Measurements from ENCODE around the gene ACTR10.

DNA sequence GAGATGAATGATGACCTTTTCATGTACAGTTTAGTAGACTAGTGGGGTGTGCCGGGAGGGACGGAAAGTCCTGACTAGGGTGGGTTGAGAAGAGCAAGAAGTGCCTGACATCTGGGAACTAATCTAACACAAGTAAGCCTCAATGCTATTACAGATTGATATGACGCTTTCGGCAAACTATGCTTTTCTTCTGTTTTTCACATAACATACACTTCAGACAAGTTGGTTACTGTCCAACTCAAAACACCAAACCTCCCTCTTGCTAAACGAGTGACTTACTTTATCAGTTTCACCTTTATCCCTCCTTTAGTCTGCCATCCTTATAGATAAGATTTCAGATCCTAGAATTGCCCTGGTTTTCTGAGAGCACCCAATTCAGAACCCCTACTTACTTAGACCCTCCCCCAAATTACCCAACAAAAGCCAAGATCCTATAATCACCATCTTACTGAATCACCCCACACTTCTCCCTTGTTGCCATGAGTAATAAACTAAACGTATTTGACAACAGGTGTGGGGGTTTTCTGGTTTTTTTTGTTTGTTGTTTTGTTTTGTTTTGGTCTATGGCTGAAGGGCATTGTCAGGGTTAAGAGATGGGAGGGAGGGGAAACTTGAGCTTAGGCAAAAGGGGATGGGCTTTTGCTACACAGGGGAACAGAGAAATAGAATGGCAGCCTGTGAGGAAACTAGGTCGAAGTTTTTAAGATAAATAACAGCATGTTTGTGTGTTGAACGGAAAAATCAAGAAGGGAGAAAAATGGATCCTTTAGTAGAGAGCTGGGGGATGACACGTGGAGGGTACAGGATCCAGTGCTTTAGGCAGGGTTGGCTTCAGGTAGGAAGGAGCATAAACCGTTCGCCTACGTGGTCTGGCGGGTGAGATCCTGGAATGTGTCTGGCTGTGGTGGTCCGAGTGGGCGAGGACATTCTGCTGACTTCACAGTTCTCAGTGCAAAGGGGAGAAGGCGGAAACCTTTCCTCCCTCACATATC lies 38.6 kb downstream of the ACTR10 start:
- TF ChIP-seq, protein P1, sequence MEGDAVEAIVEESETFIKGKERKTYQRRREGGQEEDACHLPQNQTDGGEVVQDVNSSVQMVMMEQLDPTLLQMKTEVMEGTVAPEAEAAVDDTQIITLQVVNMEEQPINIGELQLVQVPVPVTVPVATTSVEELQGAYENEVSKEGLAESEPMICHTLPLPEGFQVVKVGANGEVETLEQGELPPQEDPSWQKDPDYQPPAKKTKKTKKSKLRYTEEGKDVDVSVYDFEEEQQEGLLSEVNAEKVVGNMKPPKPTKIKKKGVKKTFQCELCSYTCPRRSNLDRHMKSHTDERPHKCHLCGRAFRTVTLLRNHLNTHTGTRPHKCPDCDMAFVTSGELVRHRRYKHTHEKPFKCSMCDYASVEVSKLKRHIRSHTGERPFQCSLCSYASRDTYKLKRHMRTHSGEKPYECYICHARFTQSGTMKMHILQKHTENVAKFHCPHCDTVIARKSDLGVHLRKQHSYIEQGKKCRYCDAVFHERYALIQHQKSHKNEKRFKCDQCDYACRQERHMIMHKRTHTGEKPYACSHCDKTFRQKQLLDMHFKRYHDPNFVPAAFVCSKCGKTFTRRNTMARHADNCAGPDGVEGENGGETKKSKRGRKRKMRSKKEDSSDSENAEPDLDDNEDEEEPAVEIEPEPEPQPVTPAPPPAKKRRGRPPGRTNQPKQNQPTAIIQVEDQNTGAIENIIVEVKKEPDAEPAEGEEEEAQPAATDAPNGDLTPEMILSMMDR (conservative IDR thresholded peaks at IDR 0.05; ENCODE audit: low read length): no peak
- TF ChIP-seq EZH2phosphoT487 (IDR thresholded peaks at IDR 0.05; ENCODE audit: borderline replicate concordance, low read depth, low read length): no peak

Data from OCI-LY7 (cell line).